ENCODE data around the gene THSD4.

THSD4 gene

DNA sequence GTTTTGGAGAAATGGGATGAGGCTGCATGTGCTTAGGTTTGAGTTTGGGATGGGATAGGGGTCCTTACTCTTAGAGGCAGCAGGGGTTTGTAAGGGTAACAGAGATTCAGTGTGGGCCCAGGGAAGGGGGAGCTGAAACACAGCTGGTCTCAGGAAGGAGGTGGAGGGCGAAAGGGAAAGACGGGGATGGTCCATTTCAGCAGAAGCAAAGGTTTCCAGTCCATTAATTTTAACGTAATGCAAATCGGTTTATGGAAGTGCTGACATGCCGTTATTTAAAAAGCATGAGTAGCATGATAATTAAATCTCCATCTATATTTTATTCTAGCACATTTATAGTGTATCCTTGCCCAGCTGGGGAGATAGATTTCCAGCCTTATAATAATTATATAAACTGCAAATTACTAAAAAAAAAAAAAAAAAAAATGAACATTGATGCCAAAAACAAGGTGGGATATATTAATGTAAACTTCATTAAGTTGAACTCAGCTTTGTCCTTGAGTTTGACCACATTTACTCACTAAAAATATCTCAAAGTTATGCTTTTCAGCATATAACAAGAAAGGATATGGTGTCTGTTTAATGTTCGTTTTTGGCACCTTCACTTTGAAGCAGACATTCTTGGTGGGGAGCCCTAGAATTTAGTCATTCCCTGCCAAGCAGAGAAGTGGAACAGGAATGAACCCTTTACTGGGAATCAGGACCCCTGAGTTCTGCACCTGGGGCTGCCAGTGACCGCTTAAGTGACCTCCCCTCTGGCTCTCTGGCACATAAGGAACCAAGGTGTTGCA is 234.7 kb downstream of the THSD4 start:
- 95 to 100% methylated on average over 1 to 3 of the region's 7 CpGs for WGBS, 2 experiments (ENCODE audit: insufficient coverage in 2 of 2)
- H3K27ac ChIP-seq (ENCODE audit: low read depth, low read length, severe bottlenecking): no peak overlapping the region

DNA sequence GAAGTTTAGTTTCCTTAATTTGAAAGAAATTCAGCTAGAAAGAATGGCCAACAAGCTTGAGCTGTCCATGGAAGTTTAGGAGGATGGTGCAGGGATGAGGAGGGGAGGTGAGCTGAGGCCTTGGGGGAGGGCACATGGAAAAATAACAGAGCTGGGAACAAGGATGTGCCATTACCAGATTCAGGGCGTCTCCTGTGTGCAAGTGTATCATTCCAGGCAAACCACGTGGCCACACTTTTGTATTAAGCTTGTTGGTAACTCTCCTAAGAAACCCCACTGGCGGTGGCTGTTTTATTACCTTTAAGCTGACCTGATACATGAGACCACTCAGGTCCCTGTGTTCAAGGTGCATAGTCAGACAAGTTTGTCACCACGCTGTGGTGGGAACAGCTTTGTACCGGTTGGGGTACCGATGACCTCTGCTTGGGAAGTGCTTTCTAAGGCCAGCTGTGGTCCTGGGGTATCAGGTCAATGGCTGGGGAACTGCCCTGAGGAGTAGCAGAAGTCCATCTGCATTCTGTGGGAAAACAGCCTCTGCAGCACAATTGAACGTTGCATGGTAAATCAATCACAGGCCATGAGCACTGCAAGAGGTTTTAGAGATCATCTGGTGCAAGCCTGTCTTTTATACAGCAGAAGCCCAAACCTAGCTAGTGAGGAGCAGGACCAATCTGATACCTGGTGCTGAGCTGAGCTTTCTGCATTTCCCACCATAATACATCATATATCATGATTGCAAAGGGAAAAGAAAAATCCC is 235.5 kb downstream of the THSD4 start:
- no peaks in the 10 kb centered on the region for H3K4me1 ChIP-seq (ENCODE audit: control insufficient read depth, insufficient read depth, low read length, poor library complexity, severe bottlenecking)
- H3K36me3 ChIP-seq (ENCODE audit: control insufficient read depth, insufficient read depth, low read length): peaks cover 4% of the 10 kb centered on the region
- H3K4me3 ChIP-seq (ENCODE audit: extremely low read depth, insufficient read depth, low read length, poor library complexity, severe bottlenecking): no peak overlapping the region
- WGBS, 2 experiments (ENCODE audit: insufficient coverage in 2 of 2): 86 to 94% methylated on average over 7 of the region's 7 CpGs
- no peaks in the 10 kb centered on the region for H3K9me3 ChIP-seq (ENCODE audit: control insufficient read depth, low read length)
- no peak overlapping the region for H3K27ac ChIP-seq (ENCODE audit: low read depth, low read length, severe bottlenecking)

More for the DNA sequence above, 234.7 kb downstream of the THSD4 start:
- H3K36me3 ChIP-seq (ENCODE audit: control insufficient read depth, insufficient read depth, low read length): peaks cover 4% of the 10 kb centered on the region
- H3K4me3 ChIP-seq (ENCODE audit: extremely low read depth, insufficient read depth, low read length, poor library complexity, severe bottlenecking): no peak overlapping the region
- H3K4me1 ChIP-seq (ENCODE audit: control insufficient read depth, insufficient read depth, low read length, poor library complexity, severe bottlenecking): no peaks in the 10 kb centered on the region
- no peaks in the 10 kb centered on the region for H3K9me3 ChIP-seq (ENCODE audit: control insufficient read depth, low read length)

DNA sequence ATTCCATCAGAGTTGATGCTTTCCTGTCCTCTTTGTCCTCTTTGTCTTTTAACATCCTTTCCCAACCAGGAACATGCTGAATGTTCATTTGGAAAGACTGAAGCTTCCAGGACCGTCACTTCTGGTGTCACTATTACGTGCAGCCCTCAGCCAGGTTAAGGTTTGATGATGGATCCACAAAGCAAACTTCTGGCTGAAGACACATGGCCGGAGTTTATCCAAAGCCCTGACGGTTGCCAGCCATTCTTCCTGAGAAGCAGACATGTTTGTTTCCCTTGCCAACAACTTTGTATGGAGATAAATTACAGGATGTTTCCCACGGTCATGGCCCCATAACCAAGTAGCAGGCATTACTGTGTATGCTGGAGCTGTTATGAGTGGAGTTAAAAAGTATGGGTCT is 236.9 kb downstream of the THSD4 start:
- H3K36me3 ChIP-seq (ENCODE audit: control insufficient read depth, insufficient read depth, low read length): peaks cover 4% of the 10 kb centered on the region
- no peak overlapping the region for H3K4me3 ChIP-seq (ENCODE audit: extremely low read depth, insufficient read depth, low read length, poor library complexity, severe bottlenecking)
- H3K9me3 ChIP-seq (ENCODE audit: control insufficient read depth, low read length): no peaks in the 10 kb centered on the region
- no peak overlapping the region for H3K27ac ChIP-seq (ENCODE audit: low read depth, low read length, severe bottlenecking)
- H3K4me1 ChIP-seq (ENCODE audit: control insufficient read depth, insufficient read depth, low read length, poor library complexity, severe bottlenecking): peaks cover 4% of the 10 kb centered on the region
- 93 to 96% methylated on average over 4 to 5 of the region's 5 CpGs for WGBS, 2 experiments (ENCODE audit: insufficient coverage in 2 of 2)

DNA sequence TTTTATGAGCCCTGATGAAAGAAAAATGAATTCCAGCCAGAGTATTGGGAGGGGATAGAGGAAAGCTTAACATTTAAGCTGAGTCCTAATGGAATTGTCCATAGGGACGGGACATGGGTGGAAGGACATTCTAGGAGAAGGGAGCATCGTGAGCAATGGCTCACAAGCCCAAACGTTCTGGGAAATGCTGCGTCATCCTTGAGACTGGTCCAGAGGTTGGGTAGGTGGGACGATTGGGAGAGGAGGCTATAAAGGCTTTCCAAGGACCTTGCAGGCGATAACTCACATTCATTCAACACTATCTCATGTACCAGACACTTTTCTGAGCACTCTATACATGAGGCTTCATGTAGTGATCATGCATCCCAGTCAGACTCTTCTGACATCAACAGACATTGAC is 237.5 kb downstream of the THSD4 start:
- Histone ChIP-seq H3K9me3 (ENCODE audit: control insufficient read depth, low read length) (no peaks in the 10 kb centered on the region), H3K4me3 (ENCODE audit: extremely low read depth, insufficient read depth, low read length, poor library complexity, severe bottlenecking) (no peak overlapping the region), H3K27ac (ENCODE audit: low read depth, low read length, severe bottlenecking) (no peak overlapping the region), H3K36me3 (ENCODE audit: control insufficient read depth, insufficient read depth, low read length) (peaks cover 4% of the 10 kb centered on the region), H3K4me1 (ENCODE audit: control insufficient read depth, insufficient read depth, low read length, poor library complexity, severe bottlenecking) (peaks cover 7% of the 10 kb centered on the region)
- WGBS, 2 experiments (ENCODE audit: insufficient coverage in 2 of 2): 77 to 94% methylated on average over 3 to 5 of the region's 6 CpGs

DNA sequence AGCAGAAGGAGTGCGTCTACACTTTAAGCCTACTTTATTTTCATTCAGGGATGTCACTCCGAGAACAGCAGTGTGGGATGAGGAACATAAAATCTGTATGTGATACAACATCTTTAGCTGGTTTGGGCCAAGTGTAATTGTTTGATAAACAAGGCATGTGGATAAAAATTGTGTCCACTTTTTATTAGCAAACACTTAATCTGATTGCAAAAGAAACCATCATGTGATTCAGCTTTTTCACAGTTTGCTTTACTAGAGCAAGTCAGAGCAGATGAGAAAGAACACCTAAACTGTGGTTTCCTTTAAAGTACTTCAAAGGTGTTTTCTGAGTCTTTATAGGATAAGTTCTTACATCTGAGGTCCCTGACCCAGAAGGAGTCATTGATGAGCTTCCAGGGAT is 237.9 kb downstream of the THSD4 start:
- peaks cover 4% of the 10 kb centered on the region for H3K36me3 ChIP-seq (ENCODE audit: control insufficient read depth, insufficient read depth, low read length)
- no peak overlapping the region for H3K4me3 ChIP-seq (ENCODE audit: extremely low read depth, insufficient read depth, low read length, poor library complexity, severe bottlenecking)
- H3K9me3 ChIP-seq (ENCODE audit: control insufficient read depth, low read length): no peaks in the 10 kb centered on the region
- H3K4me1 ChIP-seq (ENCODE audit: control insufficient read depth, insufficient read depth, low read length, poor library complexity, severe bottlenecking): peaks cover 11% of the 10 kb centered on the region
- no peak overlapping the region for H3K27ac ChIP-seq (ENCODE audit: low read depth, low read length, severe bottlenecking)
- 100% methylated on average over 2 of the region's 2 CpGs; no CpG with 5 or more reads in 1 of the 2 experiments for WGBS, 2 experiments (ENCODE audit: insufficient coverage in 2 of 2)

DNA sequence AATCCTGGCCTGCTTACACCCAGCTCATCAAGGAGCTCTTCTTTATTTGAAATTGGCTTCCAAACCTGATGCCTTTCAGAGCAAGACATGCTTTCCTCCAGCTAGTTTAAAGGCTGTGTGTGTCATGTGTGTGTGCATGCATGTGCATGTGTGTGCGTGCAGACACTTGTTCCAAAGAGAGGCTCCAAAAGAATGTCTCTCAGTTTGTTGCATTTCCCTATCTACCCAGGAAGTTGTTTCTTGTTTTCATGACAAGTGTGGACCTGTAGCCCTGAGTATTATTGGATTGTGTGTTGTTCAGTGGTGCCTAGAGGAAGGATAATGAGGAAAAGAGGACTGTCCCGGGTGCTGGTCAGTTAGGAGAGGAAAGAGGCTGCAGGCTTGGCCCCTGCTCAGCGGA is 240.0 kb downstream of the THSD4 start:
- peaks cover 11% of the 10 kb centered on the region for H3K4me1 ChIP-seq (ENCODE audit: control insufficient read depth, insufficient read depth, low read length, poor library complexity, severe bottlenecking)
- 85 to 96% methylated on average over 2 to 3 of the region's 3 CpGs for WGBS, 2 experiments (ENCODE audit: insufficient coverage in 2 of 2)
- no peak overlapping the region for H3K4me3 ChIP-seq (ENCODE audit: extremely low read depth, insufficient read depth, low read length, poor library complexity, severe bottlenecking)

DNA sequence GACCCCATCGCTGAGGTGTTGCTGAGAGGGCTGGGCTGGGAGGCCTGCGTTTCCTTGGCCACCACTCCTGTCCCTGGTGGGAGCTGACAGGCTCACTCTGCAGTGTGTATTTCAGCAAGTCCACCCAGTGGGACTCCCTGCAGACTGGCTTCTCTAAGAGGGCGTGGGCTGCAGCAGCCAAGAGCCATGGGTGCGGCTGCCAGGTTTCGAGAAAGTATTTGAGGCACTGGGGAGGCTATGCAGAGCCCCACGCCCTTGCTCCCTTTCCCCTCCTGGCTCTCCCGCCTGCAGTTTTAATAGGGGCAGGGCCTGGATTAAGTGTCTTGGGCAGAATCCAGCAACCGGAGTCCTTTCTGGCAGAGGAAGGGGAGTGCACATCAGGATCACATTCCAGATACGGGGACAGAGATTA is 242.1 kb downstream of the THSD4 start:
- WGBS, 2 experiments (ENCODE audit: insufficient coverage in 2 of 2): 85 to 90% methylated on average over 8 of the region's 9 CpGs
- H3K36me3 ChIP-seq (ENCODE audit: control insufficient read depth, insufficient read depth, low read length): peaks cover 3% of the 10 kb centered on the region
- H3K4me1 ChIP-seq (ENCODE audit: control insufficient read depth, insufficient read depth, low read length, poor library complexity, severe bottlenecking): peaks cover 11% of the 10 kb centered on the region

More for the DNA sequence above, 240.0 kb downstream of the THSD4 start:
- no peak overlapping the region for H3K27ac ChIP-seq (ENCODE audit: low read depth, low read length, severe bottlenecking)
- peaks cover 4% of the 10 kb centered on the region for H3K36me3 ChIP-seq (ENCODE audit: control insufficient read depth, insufficient read depth, low read length)
- H3K9me3 ChIP-seq (ENCODE audit: control insufficient read depth, low read length): no peaks in the 10 kb centered on the region

DNA sequence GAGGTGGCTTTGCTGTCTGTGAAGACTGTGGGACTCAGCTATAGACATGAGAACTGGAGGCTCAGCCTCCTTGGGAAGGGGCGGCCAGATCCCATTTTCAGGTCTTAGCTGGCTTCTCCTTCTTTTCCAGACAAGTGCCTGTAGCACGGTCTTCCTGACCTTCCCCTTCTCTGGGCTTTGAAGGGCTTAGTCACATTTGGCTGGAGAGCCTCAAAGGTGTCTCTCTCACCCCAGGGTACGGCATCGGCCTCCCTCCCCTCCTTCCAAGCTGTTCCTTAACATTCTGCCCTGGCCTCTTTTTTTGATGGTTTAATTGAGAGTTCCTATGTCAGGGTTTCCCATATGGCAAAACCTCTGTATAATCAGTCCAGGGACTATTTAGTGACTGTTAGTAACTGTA is 242.7 kb downstream of the THSD4 start:
- peaks cover 11% of the 10 kb centered on the region for H3K4me1 ChIP-seq (ENCODE audit: control insufficient read depth, insufficient read depth, low read length, poor library complexity, severe bottlenecking)
- H3K9me3 ChIP-seq (ENCODE audit: control insufficient read depth, low read length): no peaks in the 10 kb centered on the region
- H3K36me3 ChIP-seq (ENCODE audit: control insufficient read depth, insufficient read depth, low read length): no peaks in the 10 kb centered on the region
- 93 to 100% methylated on average over 2 of the region's 4 CpGs for WGBS, 2 experiments (ENCODE audit: insufficient coverage in 2 of 2)
- H3K4me3 ChIP-seq (ENCODE audit: extremely low read depth, insufficient read depth, low read length, poor library complexity, severe bottlenecking): no peak overlapping the region
- no peak overlapping the region for H3K27ac ChIP-seq (ENCODE audit: low read depth, low read length, severe bottlenecking)

More for the DNA sequence above, 242.1 kb downstream of the THSD4 start:
- Histone ChIP-seq H3K9me3 (ENCODE audit: control insufficient read depth, low read length) (no peaks in the 10 kb centered on the region), H3K27ac (ENCODE audit: low read depth, low read length, severe bottlenecking) (no peak overlapping the region), H3K4me3 (ENCODE audit: extremely low read depth, insufficient read depth, low read length, poor library complexity, severe bottlenecking) (no peak overlapping the region)

DNA sequence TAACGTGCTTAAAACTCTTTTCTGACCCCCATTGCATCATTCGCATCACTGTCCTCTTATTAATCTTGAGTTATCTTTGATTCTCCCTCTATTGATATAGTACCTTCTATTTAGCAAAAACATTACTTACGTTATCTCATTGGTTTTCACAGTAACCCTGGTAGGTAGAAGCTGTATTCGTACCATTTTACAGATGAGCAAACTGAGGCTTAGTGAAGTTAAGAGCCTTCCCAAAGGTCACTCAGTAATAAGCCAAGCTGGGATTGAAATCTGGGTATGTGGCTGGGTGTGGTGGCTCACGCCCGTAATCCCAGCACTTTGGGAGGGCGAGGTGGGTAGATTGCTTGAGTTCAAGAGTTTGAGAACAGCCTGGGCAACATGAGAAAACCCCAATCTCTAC is 244.0 kb downstream of the THSD4 start:
- Histone ChIP-seq H3K4me1 (ENCODE audit: control insufficient read depth, insufficient read depth, low read length, poor library complexity, severe bottlenecking) (peaks cover 15% of the 10 kb centered on the region), H3K9me3 (ENCODE audit: control insufficient read depth, low read length) (no peaks in the 10 kb centered on the region), H3K4me3 (ENCODE audit: extremely low read depth, insufficient read depth, low read length, poor library complexity, severe bottlenecking) (no peak overlapping the region), H3K36me3 (ENCODE audit: control insufficient read depth, insufficient read depth, low read length) (no peaks in the 10 kb centered on the region), H3K27ac (ENCODE audit: low read depth, low read length, severe bottlenecking) (no peak overlapping the region)
- WGBS, 2 experiments (ENCODE audit: insufficient coverage in 2 of 2): 90 to 97% methylated on average over 3 to 4 of the region's 7 CpGs

DNA sequence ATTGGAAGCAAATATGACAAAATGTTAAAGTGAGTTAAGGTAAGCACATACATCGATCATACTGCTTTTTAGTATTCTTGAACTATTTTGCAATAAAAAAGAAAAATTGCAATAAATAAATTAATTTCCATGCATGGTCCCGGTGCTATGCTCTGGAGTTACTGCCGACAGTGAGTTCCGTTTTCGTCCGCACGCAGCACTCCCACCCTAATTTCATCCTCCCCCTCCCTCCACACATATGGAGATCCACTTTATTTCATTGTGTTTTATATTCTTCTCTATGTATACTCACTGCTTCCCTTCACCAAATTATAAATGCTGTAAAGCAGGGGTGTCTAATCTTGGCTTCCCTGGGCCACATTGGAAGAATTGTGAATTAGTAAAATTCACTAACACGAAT is 247.3 kb downstream of the THSD4 start:
- 93 to 100% methylated on average over 6 to 7 of the region's 8 CpGs for WGBS, 2 experiments (ENCODE audit: insufficient coverage in 2 of 2)
- Histone ChIP-seq H3K9me3 (ENCODE audit: control insufficient read depth, low read length) (no peaks in the 10 kb centered on the region), H3K4me3 (ENCODE audit: extremely low read depth, insufficient read depth, low read length, poor library complexity, severe bottlenecking) (no peak overlapping the region), H3K36me3 (ENCODE audit: control insufficient read depth, insufficient read depth, low read length) (no peaks in the 10 kb centered on the region), H3K27ac (ENCODE audit: low read depth, low read length, severe bottlenecking) (no peak overlapping the region), H3K4me1 (ENCODE audit: control insufficient read depth, insufficient read depth, low read length, poor library complexity, severe bottlenecking) (peaks cover 8% of the 10 kb centered on the region)
